Mesodermal cell (in vitro differentiated cells): ENCODE data around the gene CCDC184.

ENCODE experiments used
- H3K27ac ChIP-seq: 2 replicates; pipeline ENCODE4 v1.7.0; 2013; ENCODE audit warnings: mild to moderate bottlenecking, low read depth, low read length, moderate library complexity; ENCODE audit not compliant: severe bottlenecking
- H3K36me3 ChIP-seq: 2 replicates; pipeline ENCODE4 v1.7.1; 2013; ENCODE audit warnings: mild to moderate bottlenecking, low read length, moderate library complexity; ENCODE audit not compliant: control insufficient read depth, insufficient read depth
- H3K4me1 ChIP-seq: one replicate; pipeline ENCODE4 v1.7.1; 2013; ENCODE audit warnings: mild to moderate bottlenecking, low read length; ENCODE audit not compliant: insufficient read depth, control insufficient read depth, poor library complexity, severe bottlenecking
- H3K4me3 ChIP-seq: 2 replicates; pipeline ENCODE4 v1.7.0; 2013; ENCODE audit warnings: low read length, control low read depth, mild to moderate bottlenecking; ENCODE audit not compliant: insufficient read depth, poor library complexity, severe bottlenecking; ENCODE audit errors: extremely low read depth
- H3K9me3 ChIP-seq: 2 replicates; pipeline ENCODE4 v1.7.1; 2013; ENCODE audit warnings: mild to moderate bottlenecking, low read length, moderate library complexity; ENCODE audit not compliant: control insufficient read depth
- WGBS, 2 experiments: methylation state at CpG; one replicate each; pipeline ENCODE4 v1.1.5; 2013; ENCODE audit warnings: missing lambda C conversion rate in 2 of 2; ENCODE audit not compliant: insufficient coverage in 2 of 2; 5-methylcytosine and 5-hydroxymethylcytosine counted together

The CCDC184 gene

DNA sequence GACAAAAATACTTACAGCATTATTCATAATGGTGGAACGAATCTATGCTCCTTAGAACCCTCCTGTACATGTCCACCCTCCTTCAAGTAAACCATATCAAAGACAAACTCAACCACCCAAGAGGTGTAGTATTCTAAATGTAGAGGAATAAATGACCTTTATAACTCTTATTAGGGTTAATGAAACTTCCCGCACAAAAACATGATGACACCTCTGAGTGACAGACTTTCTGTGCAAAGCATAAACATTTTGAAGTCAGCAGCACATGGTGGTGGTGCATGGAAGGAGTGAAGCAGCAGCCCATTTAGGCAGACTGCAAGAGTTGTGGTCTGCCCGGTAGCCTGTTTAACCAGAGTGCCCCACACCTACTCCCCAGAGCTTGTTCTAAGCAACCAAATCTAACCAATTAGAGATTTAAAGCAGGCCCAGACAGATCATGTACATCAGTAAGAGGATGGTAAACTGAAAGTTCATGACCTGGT lies 25.5 kb upstream of the CCDC184 start:
- WGBS, 2 experiments = 83% methylated on average over 1 of the region's 3 CpGs; no CpG with 5 or more reads in 1 of the 2 experiments
- Histone ChIP-seq H3K27ac (peak overlapping the region; percentile 53), H3K4me1 (no peaks in the 10 kb centered on the region), H3K36me3 (peaks cover 2% of the 10 kb centered on the region), H3K4me3 (peak overlapping the region; percentile 97), H3K9me3 (no peaks in the 10 kb centered on the region)

GRCh38 chr12:48160046-48160445 lies 23.4 kb upstream of the CCDC184 start:
- H3K9me3 ChIP-seq = no peaks in the 10 kb centered on the region
- H3K4me1 ChIP-seq = no peaks in the 10 kb centered on the region
- H3K4me3 ChIP-seq = no peak overlapping the region
- H3K36me3 ChIP-seq = no peaks in the 10 kb centered on the region
- 90 to 93% methylated on average over 4 to 5 of the region's 5 CpGs for WGBS, 2 experiments
- no peak overlapping the region for H3K27ac ChIP-seq

- no peak overlapping the region for H3K4me3 ChIP-seq
- no peaks in the 10 kb centered on the region for H3K4me1 ChIP-seq
- WGBS, 2 experiments = 85 to 100% methylated on average over 2 of the region's 2 CpGs
- H3K27ac ChIP-seq = no peak overlapping the region
- H3K9me3 ChIP-seq = no peaks in the 10 kb centered on the region
- H3K36me3 ChIP-seq = no peaks in the 10 kb centered on the region
Measured at GRCh38 chr12:48160807-48161206, 22.6 kb upstream of the CCDC184 start.

GRCh38 chr12:48163150-48163747 lies 20.2 kb upstream of the CCDC184 start:
- 72 to 96% methylated on average over 3 to 4 of the region's 5 CpGs for WGBS, 2 experiments
- H3K4me1 ChIP-seq = no peaks in the 10 kb centered on the region
- no peak overlapping the region for H3K4me3 ChIP-seq
- no peaks in the 10 kb centered on the region for H3K9me3 ChIP-seq
- H3K27ac ChIP-seq = no peak overlapping the region
- no peaks in the 10 kb centered on the region for H3K36me3 ChIP-seq

GRCh38 chr12:48164451-48164850 lies 19.0 kb upstream of the CCDC184 start:
- Histone ChIP-seq H3K9me3 (no peaks in the 10 kb centered on the region), H3K4me3 (no peak overlapping the region), H3K27ac (no peak overlapping the region), H3K4me1 (no peaks in the 10 kb centered on the region), H3K36me3 (no peaks in the 10 kb centered on the region)
- 67% methylated on average over 1 of the region's 2 CpGs; no CpG with 5 or more reads in 1 of the 2 experiments for WGBS, 2 experiments

- H3K36me3 ChIP-seq = no peaks in the 10 kb centered on the region
- H3K4me1 ChIP-seq = no peaks in the 10 kb centered on the region
- WGBS, 2 experiments = 60% methylated on average over 1 of the region's 2 CpGs; no CpG with 5 or more reads in 1 of the 2 experiments
- no peaks in the 10 kb centered on the region for H3K9me3 ChIP-seq
- no peak overlapping the region for H3K4me3 ChIP-seq
- no peak overlapping the region for H3K27ac ChIP-seq
Measured at GRCh38 chr12:48165089-48165981, 18.1 kb upstream of the CCDC184 start.

DNA sequence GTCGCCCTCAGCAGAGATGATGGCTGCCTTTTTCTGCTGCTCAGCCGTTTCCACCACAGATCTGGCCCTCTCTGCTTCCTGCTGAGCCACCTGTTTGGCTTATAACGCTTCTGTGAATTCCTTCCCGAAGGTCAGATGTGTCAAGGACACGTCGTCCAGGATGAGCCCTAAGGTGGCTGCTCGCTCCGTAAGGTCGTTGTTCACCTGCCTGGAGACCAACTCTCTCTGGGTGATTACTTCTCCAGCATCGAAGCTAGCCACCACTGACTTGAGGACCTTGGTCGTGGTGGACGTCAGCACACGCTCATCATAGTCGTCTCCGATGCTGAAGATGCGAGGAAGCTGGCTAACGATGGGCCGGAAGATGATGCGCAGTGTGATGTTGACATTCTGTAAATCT lies 14.4 kb upstream of the CCDC184 start:
- Histone ChIP-seq H3K27ac (no peak overlapping the region), H3K9me3 (no peaks in the 10 kb centered on the region), H3K4me3 (no peak overlapping the region), H3K36me3 (no peaks in the 10 kb centered on the region), H3K4me1 (no peaks in the 10 kb centered on the region)
- WGBS, 2 experiments = 89 to 91% methylated on average over 19 of the region's 19 CpGs

- no peaks in the 10 kb centered on the region for H3K36me3 ChIP-seq
- H3K27ac ChIP-seq = peak overlapping the region; percentile 69
- H3K4me3 ChIP-seq = no peak overlapping the region
- peaks cover 10% of the 10 kb centered on the region for H3K4me1 ChIP-seq
- no peaks in the 10 kb centered on the region for H3K9me3 ChIP-seq
- 89% methylated on average over 1 of the region's 3 CpGs; no CpG with 5 or more reads in 1 of the 2 experiments for WGBS, 2 experiments
Measured at GRCh38 chr12:48175613-48176416, 7.6 kb upstream of the CCDC184 start.

DNA sequence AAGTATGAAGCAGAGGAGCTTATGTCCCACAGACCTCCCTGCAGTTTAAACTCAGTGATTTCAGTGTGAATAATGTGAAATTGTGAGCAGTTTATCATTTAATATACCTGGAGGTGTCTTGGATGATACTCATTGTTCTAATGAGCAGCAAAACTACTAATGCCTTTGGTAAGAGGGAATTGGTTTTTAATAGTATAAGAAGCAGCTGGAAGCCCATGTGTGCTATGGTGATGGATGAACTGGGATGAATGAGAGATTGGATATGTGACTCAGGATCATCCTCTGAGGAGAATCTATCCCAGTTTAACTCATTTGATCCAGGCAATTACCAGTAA lies 7.1 kb upstream of the CCDC184 start:
- no peaks in the 10 kb centered on the region for H3K36me3 ChIP-seq
- no peak overlapping the region for H3K4me3 ChIP-seq
- peak overlapping the region; percentile 69 for H3K27ac ChIP-seq
- H3K9me3 ChIP-seq = no peaks in the 10 kb centered on the region
- H3K4me1 ChIP-seq = peaks cover 10% of the 10 kb centered on the region

GRCh38 chr12:48177982-48178381 lies 5.5 kb upstream of the CCDC184 start:
- Histone ChIP-seq H3K36me3 (no peaks in the 10 kb centered on the region), H3K27ac (no peak overlapping the region), H3K4me3 (no peak overlapping the region), H3K9me3 (no peaks in the 10 kb centered on the region), H3K4me1 (peaks cover 17% of the 10 kb centered on the region)
- 83 to 88% methylated on average over 3 to 4 of the region's 4 CpGs for WGBS, 2 experiments
